Stimulated activated CD8-positive, alpha-beta memory T cell treated with anti-CD3 and anti-CD28 coated beads, Interleukin-7, amount 100 ng/mL, for 1 hour (primary cell): ENCODE measurements around the gene FAM171A1.
"Not testable (repeated sequence)": the region's sequence is repeated elsewhere in the genome, so short reads cannot be mapped to it uniquely, and the experiment has no call there.

Source experiments
- DNase-seq, 2 donors: peaks; one replicate each; pipeline ENCODE4 v3.0.0-alpha.2; 2020; ENCODE audit warnings: low read depth in 2 of 2

FAM171A1 gene

GRCh38 chr10:15370856-15371701 lies at the start of gene FAM171A1:
TSS of gene FAM171A1 (minus strand) at chr10:15371289. CDS start at chr10:15371052, 237 bp downstream.
- DNase-seq = peak; percentile 3 to 17

GRCh38 chr10:15420858-15421257 lies 49.8 kb upstream of the FAM171A1 start:
- no peak for DNase-seq

GRCh38 chr10:15419279-15419874 lies 48.3 kb upstream of the FAM171A1 start:
- peak in 1 of 2 donors; percentile 8 for DNase-seq

- DNase-seq = no peak
Measured at GRCh38 chr10:15416034-15416433, 44.9 kb upstream of the FAM171A1 start.

- DNase-seq = no peak
Measured at GRCh38 chr10:15411010-15411409, 39.9 kb upstream of the FAM171A1 start.

- not testable (repeated sequence) for DNase-seq
Measured at GRCh38 chr10:15409350-15409749, 38.3 kb upstream of the FAM171A1 start.

- DNase-seq = no peak
Measured at GRCh38 chr10:15408557-15408956, 37.5 kb upstream of the FAM171A1 start.

GRCh38 chr10:15405319-15405718 lies 34.2 kb upstream of the FAM171A1 start:
- no peak for DNase-seq

- DNase-seq = no peak
Measured at GRCh38 chr10:15401382-15401781, 30.3 kb upstream of the FAM171A1 start.

- DNase-seq = not testable (repeated sequence)
Measured at GRCh38 chr10:15400461-15400860, 29.4 kb upstream of the FAM171A1 start.

GRCh38 chr10:15399060-15399661 lies 28.1 kb upstream of the FAM171A1 start:
- no peak for DNase-seq

- no peak for DNase-seq
Measured at GRCh38 chr10:15395935-15396334, 24.8 kb upstream of the FAM171A1 start.

- DNase-seq = no peak
Measured at GRCh38 chr10:15393139-15393825, 22.2 kb upstream of the FAM171A1 start.

GRCh38 chr10:15391491-15391890 lies 20.4 kb upstream of the FAM171A1 start:
- DNase-seq = no peak

GRCh38 chr10:15388172-15388571 lies 17.1 kb upstream of the FAM171A1 start:
- not testable (repeated sequence) for DNase-seq

- no peak for DNase-seq
Measured at GRCh38 chr10:15387021-15387420, 15.9 kb upstream of the FAM171A1 start.

- no peak for DNase-seq
Measured at GRCh38 chr10:15385552-15386455, 14.7 kb upstream of the FAM171A1 start.

- no peak for DNase-seq
Measured at GRCh38 chr10:15381420-15381819, 10.3 kb upstream of the FAM171A1 start.

- no peak for DNase-seq
Measured at GRCh38 chr10:15379078-15379477, 8.0 kb upstream of the FAM171A1 start.

- DNase-seq = no peak
Measured at GRCh38 chr10:15378569-15378968, 7.5 kb upstream of the FAM171A1 start.

GRCh38 chr10:15374566-15374965 lies 3.5 kb upstream of the FAM171A1 start:
- DNase-seq = no peak
